Ovary (tissue), 9 donors: ENCODE data around the gene BNC2. TPM values are rescaled to one million over a fixed set of nuclear protein-coding genes. Genes with fewer than 3 reads are reported as not detected.

Source experiments
- DNase-seq, 5 donors: peaks; one replicate each; pipeline ENCODE4 v3.0.0-alpha.2; 2019 to 2020
- H3K27ac ChIP-seq, 2 donors: fragments of 200-600 bp; one replicate each; pipeline versions ENCODE4 v1.5.1 to v1.8.0; 2019 to 2022
- H3K27me3 ChIP-seq: fragments of 200-600 bp; one replicate; pipeline ENCODE4 v1.8.0; 2022
- H3K36me3 ChIP-seq: fragments of 200-600 bp; sonication (generic); one replicate; pipeline ENCODE4 v1.5.1; 2019
- H3K4me1 ChIP-seq: one replicate; pipeline ENCODE4 v1.8.1; 2013; ENCODE audit warnings: mild to moderate bottlenecking, moderate library complexity; ENCODE audit not compliant: insufficient read depth
- H3K4me3 ChIP-seq: fragments of 200-600 bp; sonication (generic); one replicate; pipeline ENCODE4 v1.5.1; 2017
- H3K9me3 ChIP-seq, 2 donors: fragments of 200-600 bp in 1 of 2; sonication (generic) in 1 of 2; one replicate each; pipeline versions ENCODE4 v1.5.1 to v1.8.1; 2013 to 2019; ENCODE audit warnings: mild to moderate bottlenecking in 1 of 2, moderate library complexity in 1 of 2
- EP300 ChIP-seq: sonication (generic); formaldehyde crosslinking; IDR thresholded peaks from one replicate; pipeline ENCODE4 v1.6.1; 2017; ENCODE audit warnings: antibody characterized with exemption
- POLR2A ChIP-seq: fragments of 450-650 bp; IDR thresholded peaks from one replicate; pipeline ENCODE4 v1.6.1; 2017; ENCODE audit warnings: antibody characterized with exemption, mild to moderate bottlenecking, moderate library complexity
- WGBS, 3 donors: extraction: QIAGEN DNeasy Blood & Tissue Kit in 1 of 3; methylation state at CpG; one replicate each; pipeline versions ENCODE4 v1.1.5 to v1.1.7; 2013 to 2017; 5-methylcytosine and 5-hydroxymethylcytosine counted together
- intact Hi-C, 4 donors: fragments of 100-400 bp; cut with DNase I; formaldehyde crosslinking; loops; one replicate each; pipeline versions ENCODE4 v1.11.0 to v1.15.1; 2022 to 2023
- polyA plus RNA-seq, 2 donors: library from polyadenylated mRNA; stranded (reverse); fragments of 200-250 nt in 1 of 2; fragments of 350-450 nt in 1 of 2; fragmentation: Illumina TruSeq in 1 of 2; extraction: RNeasy Lipid Tissue Mini Kit (QIAGEN cat#74804) in 1 of 2; gene quantifications; one replicate each; pipeline ENCODE4 v1.2.3, GENCODE V29; 2013 to 2014
- total RNA-seq, 7 donors: library from RNA; depleted of rRNA in 2 of 7; stranded (reverse); fragments of >200 nt in 2 of 7; fragmentation: NEBNext Ultra II Directional in 3 of 7; extraction: Animal tissue kit (Norgen Biotek cat#: 25700) in 3 of 7; gene quantifications; one replicate each; pipeline versions ENCODE4 v1.1.0 to v1.2.4, GENCODE V29; 2016 to 2023
- TF ChIP-seq, protein P1 (sequence below), 3 donors: fragments of 450-650 bp in 2 of 3; fragments of 200-600 bp in 1 of 3; IDR thresholded peaks; one replicate each; pipeline versions ENCODE4 v1.5.1 to v1.8.0; 2016 to 2022; ENCODE audit warnings: antibody characterized with exemption in 3 of 3, mild to moderate bottlenecking in 1 of 3
- donor health status: DM: no; HTN: no; CAD: no; lungs with moderate emphysema.
- donor health status: DM: no; HTN: no; CAD: no.
- donor health status: Bipolar disorder and iron deficiency.
- donor health status: DM: yes; HTN: yes; CAD: no.
- donor health status: DM: no; HTN: no; CAD: no.
- donor health status: DM: yes; HTN: yes; CAD: no.

BNC2 gene
- total and polyA plus RNA-seq, 9 donors = 17.2 to 232 (median 197) TPM

DNA sequence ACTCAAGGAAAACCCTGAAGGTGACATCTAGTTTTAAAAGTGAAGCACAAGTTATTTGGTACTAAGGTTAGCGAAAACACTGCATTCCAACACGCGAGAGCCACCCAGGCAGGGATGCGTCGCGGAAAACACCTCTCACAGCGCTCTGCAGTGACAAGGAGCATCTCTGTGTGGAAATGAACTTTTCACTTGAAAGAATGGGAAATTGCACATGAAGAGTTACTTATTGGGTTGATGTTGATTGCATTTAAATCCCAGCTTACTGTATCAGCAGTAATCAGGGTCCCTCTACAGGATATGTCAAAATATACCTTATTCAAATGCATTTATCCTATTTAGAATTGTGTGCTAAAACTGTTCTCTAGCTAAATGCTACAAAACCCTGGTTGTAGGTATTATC lies 144.4 kb downstream of the BNC2 start:
- intact Hi-C loops = loop anchor here in 3 of 4 donors (2.0 to 10.0 kb wide), 6 partner anchors 145 to 531 kb away; partner anchors contain the start of gene BNC2 (in 3 of the 3)
- H3K9me3 ChIP-seq = no peaks in the 10 kb centered on the region
- H3K4me3 ChIP-seq = peak overlapping the region; percentile 53
- H3K27me3 ChIP-seq = no peaks in the 10 kb centered on the region
- DNase-seq = no peak
- no peaks in the 10 kb centered on the region for H3K4me1 ChIP-seq
- peak overlapping the region; percentile 13 to 94 for H3K27ac ChIP-seq
- no peaks in the 10 kb centered on the region for H3K36me3 ChIP-seq
- TF ChIP-seq EP300 = no peak
- TF ChIP-seq, protein P1, sequence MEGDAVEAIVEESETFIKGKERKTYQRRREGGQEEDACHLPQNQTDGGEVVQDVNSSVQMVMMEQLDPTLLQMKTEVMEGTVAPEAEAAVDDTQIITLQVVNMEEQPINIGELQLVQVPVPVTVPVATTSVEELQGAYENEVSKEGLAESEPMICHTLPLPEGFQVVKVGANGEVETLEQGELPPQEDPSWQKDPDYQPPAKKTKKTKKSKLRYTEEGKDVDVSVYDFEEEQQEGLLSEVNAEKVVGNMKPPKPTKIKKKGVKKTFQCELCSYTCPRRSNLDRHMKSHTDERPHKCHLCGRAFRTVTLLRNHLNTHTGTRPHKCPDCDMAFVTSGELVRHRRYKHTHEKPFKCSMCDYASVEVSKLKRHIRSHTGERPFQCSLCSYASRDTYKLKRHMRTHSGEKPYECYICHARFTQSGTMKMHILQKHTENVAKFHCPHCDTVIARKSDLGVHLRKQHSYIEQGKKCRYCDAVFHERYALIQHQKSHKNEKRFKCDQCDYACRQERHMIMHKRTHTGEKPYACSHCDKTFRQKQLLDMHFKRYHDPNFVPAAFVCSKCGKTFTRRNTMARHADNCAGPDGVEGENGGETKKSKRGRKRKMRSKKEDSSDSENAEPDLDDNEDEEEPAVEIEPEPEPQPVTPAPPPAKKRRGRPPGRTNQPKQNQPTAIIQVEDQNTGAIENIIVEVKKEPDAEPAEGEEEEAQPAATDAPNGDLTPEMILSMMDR (IDR thresholded peaks at IDR 0.05) = peak in 1 of 3 donors; percentile 11
- no peak for TF ChIP-seq POLR2A
- 4 to 28% (median 8%) methylated on average over 7 of the region's 7 CpGs for WGBS, 3 donors

DNA sequence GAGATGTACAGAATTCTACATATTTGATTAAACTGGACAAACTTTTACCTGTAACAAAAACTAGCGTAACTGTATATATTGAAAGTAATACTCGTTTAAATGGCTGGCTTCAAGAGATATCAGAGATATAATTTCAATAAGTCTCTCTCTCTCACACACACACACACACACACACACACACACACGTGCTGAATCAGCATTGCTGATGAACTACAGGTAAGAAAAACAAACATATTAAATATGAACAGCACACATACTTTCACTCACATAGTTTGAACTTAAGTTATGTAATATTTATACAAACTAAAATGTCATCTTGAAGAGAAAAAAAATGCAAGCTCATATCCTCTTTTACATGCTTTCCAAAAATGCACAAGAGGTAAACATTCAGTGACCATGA lies 145.4 kb downstream of the BNC2 start:
- H3K9me3 ChIP-seq = no peaks in the 10 kb centered on the region
- TF ChIP-seq POLR2A = no peak
- TF ChIP-seq EP300 = no peak
- TF ChIP-seq, protein P1 (IDR thresholded peaks at IDR 0.05) = no peak
- H3K36me3 ChIP-seq = no peaks in the 10 kb centered on the region
- H3K4me3 ChIP-seq = peak overlapping the region; percentile 5
- no peaks in the 10 kb centered on the region for H3K27me3 ChIP-seq
- H3K27ac ChIP-seq = peak overlapping the region in 1 of 2 donors; percentile 94
- 20 to 32% (median 25%) methylated on average over 3 of the region's 3 CpGs for WGBS, 3 donors
- DNase-seq = no peak
- intact Hi-C loops = loop anchor here in 2 of 4 donors (5.0 to 10.0 kb wide), 5 partner anchors 147 to 530 kb away; partner anchors contain the start of gene BNC2 (in 1 of the 2)
- no peaks in the 10 kb centered on the region for H3K4me1 ChIP-seq

DNA sequence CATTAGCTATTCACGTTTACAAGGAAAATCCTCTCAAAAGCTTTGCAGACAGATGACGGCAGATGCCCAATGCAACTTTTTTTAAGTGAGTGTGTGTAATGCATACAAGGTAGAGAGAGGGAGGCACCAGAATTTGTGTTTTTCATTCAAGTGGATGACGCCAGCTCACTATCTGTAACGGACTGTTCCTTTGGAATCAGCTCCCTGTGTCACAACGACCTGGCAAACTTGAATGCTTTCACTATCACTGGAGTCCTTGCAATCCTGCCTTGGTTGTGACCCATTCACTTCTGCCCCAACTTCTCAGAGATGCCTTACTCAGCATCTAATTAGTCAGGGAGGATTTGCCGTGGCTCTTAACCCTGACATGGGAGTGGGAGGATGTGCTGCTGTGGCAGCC lies 148.5 kb downstream of the BNC2 start:
- Histone ChIP-seq H3K27me3 (no peaks in the 10 kb centered on the region), H3K27ac (peak overlapping the region in 1 of 2 donors; percentile 94), H3K4me1 (peaks cover 8% of the 10 kb centered on the region), H3K4me3 (peak overlapping the region; percentile 11), H3K36me3 (no peaks in the 10 kb centered on the region), H3K9me3 (no peaks in the 10 kb centered on the region)
- intact Hi-C loops = loop anchor here in 2 of 4 donors (10.0 kb wide), 4 partner anchors 307 to 527 kb away; no protein-coding TSS in a partner anchor
- TF ChIP-seq, protein P1 (IDR thresholded peaks at IDR 0.05) = no peak
- TF ChIP-seq POLR2A (peak; percentile 37), EP300 (peak; percentile 52)
- WGBS, 3 donors = 5 to 13% (median 8%) methylated on average over 6 of the region's 6 CpGs
- peak; percentile 68 to 90 (median 71) for DNase-seq

DNA sequence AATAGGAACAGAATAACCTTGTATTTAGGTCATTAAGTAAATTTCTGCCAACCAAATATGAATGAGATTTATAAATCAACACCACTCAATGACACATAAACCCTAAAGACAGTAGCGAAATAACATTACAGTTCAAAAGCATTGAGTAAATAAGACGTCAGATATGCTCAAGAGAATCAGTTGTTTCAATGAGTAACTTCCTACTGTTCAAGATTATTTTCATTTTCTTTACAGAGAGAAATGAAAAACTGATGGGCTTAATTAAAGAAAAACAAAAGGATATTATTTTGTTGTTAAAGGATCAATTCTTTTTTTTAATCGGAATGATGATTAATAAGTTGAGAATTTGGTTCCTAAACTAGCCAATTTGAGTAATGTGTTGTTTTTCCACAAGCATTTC lies 150.1 kb downstream of the BNC2 start:
- peak overlapping the region; percentile 48 to 94 for H3K27ac ChIP-seq

More for the DNA sequence above, 150.1 kb downstream of the BNC2 start:
- TF ChIP-seq EP300 (no peak), POLR2A (no peak)
- TF ChIP-seq, protein P1 (IDR thresholded peaks at IDR 0.05) = no peak
- no peaks in the 10 kb centered on the region for H3K36me3 ChIP-seq
- no peak for DNase-seq
- no peaks in the 10 kb centered on the region for H3K27me3 ChIP-seq
- no peaks in the 10 kb centered on the region for H3K9me3 ChIP-seq
- WGBS, 3 donors = 34 to 44% (median 35%) methylated on average over 3 of the region's 3 CpGs
- intact Hi-C loops = loop anchor here in 2 of 4 donors (10.0 kb wide), 4 partner anchors 306 to 526 kb away; no protein-coding TSS in a partner anchor
- peaks cover 10% of the 10 kb centered on the region for H3K4me1 ChIP-seq
- H3K4me3 ChIP-seq = no peak overlapping the region
